ENCODE data around the gene LZTS3. TPM values are rescaled to one million over a fixed set of nuclear protein-coding genes. Genes with fewer than 3 reads are reported as not detected.

LZTS3 gene
- total and polyA plus RNA-seq, 2 of the 13 experiments (the other 11 are each of a cell fraction or from before 2014, with no cell fraction given): 10.1 to 31.3 TPM

GRCh38 chr20:3203315-3204123 is 30.2 kb upstream of the LZTS3 start (continued):
- TF ChIP-seq THRA (CRISPR knock-in tag; IDR thresholded peaks at IDR 0.05; ENCODE audit: borderline replicate concordance) (no peak), IKZF4 (CRISPR knock-in tag; IDR thresholded peaks at IDR 0.05; ENCODE audit: borderline replicate concordance, low read depth, not compliant biosample characterization) (no peak), ZNF580 (CRISPR knock-in tag; IDR thresholded peaks at IDR 0.05; ENCODE audit: borderline replicate concordance, low read depth) (0 out of 2 replicates have a peak, but pooled peaks have one; percentile 24), SIX4 (CRISPR knock-in tag; IDR thresholded peaks at IDR 0.05) (no peak; the same call in 1 of the 2 replicates), ZNF260 (CRISPR knock-in tag; IDR thresholded peaks at IDR 0.05; ENCODE audit: borderline replicate concordance, low read depth) (no peak), ZMAT3 (CRISPR knock-in tag; conservative IDR thresholded peaks at IDR 0.05) (peak; percentile 3; the same call in 1 of the 2 replicates), ZIK1 (CRISPR knock-in tag; IDR thresholded peaks at IDR 0.05; ENCODE audit: borderline replicate concordance, low read depth) (no peak), IRF1 (CRISPR knock-in tag; IDR thresholded peaks at IDR 0.05; ENCODE audit: low read depth) (no peak), ETV5 (CRISPR knock-in tag; IDR thresholded peaks at IDR 0.05; ENCODE audit: borderline replicate concordance) (no peak; the same call in 1 of the 2 replicates), ZNF138 (CRISPR knock-in tag; IDR thresholded peaks at IDR 0.05; ENCODE audit: low read depth) (no peak), FOXJ3 (CRISPR knock-in tag; IDR thresholded peaks at IDR 0.05; ENCODE audit: borderline replicate concordance) (no peak), ZNF512 (CRISPR knock-in tag; IDR thresholded peaks at IDR 0.05) (no peak), SIX1 (CRISPR knock-in tag; IDR thresholded peaks at IDR 0.05; ENCODE audit: borderline replicate concordance) (peak; percentile 14; the same call in 1 of the 2 replicates), ZNF746 (CRISPR knock-in tag; IDR thresholded peaks at IDR 0.05) (peak; percentile 11; the same call in 1 of the 2 replicates), SRF (IDR thresholded peaks at IDR 0.05; ENCODE audit: low read depth, low read length) (no peak), ATRX (CRISPR knock-in tag; IDR thresholded peaks at IDR 0.05; ENCODE audit: borderline replicate concordance) (no peak), TAF1 (CRISPR knock-in tag; IDR thresholded peaks at IDR 0.05) (no peak), ZNF331 (CRISPR knock-in tag; IDR thresholded peaks at IDR 0.05) (no peak), CBX1 (IDR thresholded peaks at IDR 0.05; ENCODE audit: low read depth) (no peak), ZNF792 (CRISPR knock-in tag; IDR thresholded peaks at IDR 0.05) (no peak; the same call in 1 of the 2 replicates), U2AF2 (IDR thresholded peaks at IDR 0.05; ENCODE audit: low read depth, low read length) (no peak), MZF1 (CRISPR knock-in tag; IDR thresholded peaks at IDR 0.05; ENCODE audit: borderline replicate concordance) (no peak; the same call in 1 of the 2 replicates), TGIF2 (CRISPR knock-in tag; IDR thresholded peaks at IDR 0.05) (no peak; the same call in 1 of the 2 replicates), CBX2 (IDR thresholded peaks at IDR 0.05; ENCODE audit: low read depth, low read length) (no peak), CBX2 (CRISPR knock-in tag; IDR thresholded peaks at IDR 0.05; ENCODE audit: low read depth) (no peak), FOXA3 (CRISPR knock-in tag; IDR thresholded peaks at IDR 0.05) (peak; percentile 20; the same call in 1 of the 2 replicates)
